GM12892 (cell line): ENCODE data around the gene TMCC1.

Experiments used
- POLR2A ChIP-seq: IDR thresholded peaks from 2 replicates; pipeline ENCODE4 v1.6.1; 2011; ENCODE audit warnings: low read depth, low read length, control low read depth
- POLR2AphosphoS5 ChIP-seq: IDR thresholded peaks from 2 replicates; pipeline ENCODE4 v1.6.1; 2011; ENCODE audit warnings: low read depth, low read length, control low read depth

DNA sequence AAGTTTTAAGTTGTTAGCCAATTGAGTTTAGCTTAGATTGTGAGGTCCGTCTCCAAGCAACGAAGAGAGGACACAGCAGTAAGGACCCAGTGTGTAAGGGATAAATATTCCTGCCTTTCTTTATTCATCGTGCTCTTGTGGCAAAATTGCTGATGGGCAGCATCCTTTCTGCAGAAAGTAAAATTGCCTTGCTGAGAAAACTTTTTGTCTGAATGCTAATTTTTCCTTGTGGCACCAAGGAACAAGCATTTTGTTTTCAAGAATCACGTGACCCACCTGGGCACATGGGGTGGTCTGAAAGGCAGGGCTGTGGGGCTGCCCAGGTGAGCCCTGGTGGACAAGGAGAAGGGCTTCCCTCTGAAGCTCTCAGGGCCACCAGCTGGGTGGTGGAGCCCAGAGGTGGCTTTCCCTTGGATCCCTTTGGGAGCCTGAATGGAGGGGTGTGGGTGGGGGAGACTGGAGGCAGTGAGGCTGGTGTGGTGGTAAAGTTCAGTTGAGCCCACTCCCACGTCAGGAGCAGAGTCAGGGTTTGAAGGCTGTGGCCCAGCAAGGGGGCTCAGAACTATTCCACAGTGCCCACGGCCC lies 24.0 kb upstream of the TMCC1 start:
- TF ChIP-seq POLR2AphosphoS5 = no peak
- TF ChIP-seq POLR2A = no peak
